HTERT RPE-1 (cell line): ENCODE results near the gene KCNJ15.

ENCODE experiments used
- in situ Hi-C: fragments of 300-500 bp; cut with MboI; formaldehyde crosslinking; loops from 4 replicates; pipeline ENCODE4 v1.14.3; 2020; ENCODE audit warnings: low sequenced_read_pairs

KCNJ15 gene

DNA sequence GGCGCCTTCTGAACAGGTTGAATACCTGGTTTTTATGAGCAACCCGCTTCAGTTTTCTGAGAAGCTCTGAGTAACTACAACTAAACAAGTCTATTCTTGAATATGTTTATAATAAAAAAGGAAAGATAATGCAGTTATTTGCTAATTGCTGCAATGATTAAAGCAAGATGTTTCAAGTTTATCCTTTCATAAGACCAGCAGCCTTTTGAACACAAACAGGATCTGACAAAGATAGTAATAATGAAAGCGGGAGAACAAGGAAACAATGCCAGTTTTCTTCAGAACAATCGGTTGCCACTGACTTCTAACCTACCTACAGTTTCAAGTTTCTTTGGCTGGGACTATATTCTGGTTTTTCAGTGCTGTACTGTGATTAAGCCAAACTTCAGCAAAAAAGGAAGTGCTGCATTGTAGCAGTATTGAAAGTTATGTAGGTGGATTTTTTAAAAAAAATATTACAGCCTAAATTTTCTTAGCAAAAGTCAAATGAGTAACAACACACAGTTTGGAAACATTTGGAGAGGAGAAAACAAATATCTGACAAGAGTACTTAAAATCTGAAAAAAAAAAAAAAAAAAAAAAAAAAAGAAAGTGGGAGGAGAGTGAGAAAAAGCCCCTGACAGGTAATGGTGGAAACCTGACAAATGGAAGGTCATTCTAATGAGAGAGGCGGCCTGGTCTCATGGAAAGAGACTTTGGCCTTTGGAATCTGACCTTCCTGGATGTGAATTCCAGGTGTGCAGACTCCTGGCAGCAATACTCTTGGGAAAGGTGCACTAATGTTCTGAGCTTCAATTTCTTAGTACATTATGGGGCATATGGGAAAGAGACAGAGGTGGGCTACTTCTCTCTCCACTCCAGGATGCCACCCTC is 11.4 kb downstream of the KCNJ15 start:
- in situ Hi-C loops, result no loop called here

DNA sequence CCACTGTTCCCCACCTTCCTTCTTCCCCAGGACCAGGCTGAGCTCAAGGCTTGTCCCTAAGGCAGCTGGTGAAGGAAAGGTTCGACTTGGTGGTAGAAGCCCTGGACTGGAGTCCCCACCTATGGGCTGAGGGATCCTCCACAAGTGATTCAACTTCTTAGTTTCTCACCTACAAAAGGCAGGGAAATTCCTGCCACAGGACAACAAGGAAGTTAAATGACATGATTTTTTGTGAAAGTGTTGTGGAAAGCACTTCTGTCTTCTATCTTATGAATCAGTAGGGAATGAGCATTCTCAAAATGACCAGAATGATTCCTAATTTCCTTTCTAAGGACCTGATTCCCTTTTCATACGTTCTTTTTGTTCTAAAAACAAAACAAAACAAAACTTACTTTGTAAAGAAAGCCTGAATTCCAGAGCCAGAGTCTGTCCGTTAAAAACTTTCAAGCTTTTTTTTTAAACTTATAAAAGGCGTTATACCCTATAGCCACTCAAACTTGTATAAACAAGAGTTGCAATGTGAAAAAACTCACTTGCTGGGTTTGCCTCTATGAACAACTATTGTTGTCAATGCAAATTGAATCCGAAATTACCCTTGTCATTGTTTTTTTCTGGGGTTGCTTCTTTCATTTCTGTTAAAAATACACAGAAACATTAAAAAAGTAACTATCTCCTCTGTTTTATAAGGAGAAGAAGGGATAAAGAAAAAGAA is 12.2 kb downstream of the KCNJ15 start:
- in situ Hi-C loops, result no loop called here

- in situ Hi-C loops, result no loop called here
Observed at GRCh38 chr21:38269576-38269936, 12.8 kb downstream of the KCNJ15 start.

DNA sequence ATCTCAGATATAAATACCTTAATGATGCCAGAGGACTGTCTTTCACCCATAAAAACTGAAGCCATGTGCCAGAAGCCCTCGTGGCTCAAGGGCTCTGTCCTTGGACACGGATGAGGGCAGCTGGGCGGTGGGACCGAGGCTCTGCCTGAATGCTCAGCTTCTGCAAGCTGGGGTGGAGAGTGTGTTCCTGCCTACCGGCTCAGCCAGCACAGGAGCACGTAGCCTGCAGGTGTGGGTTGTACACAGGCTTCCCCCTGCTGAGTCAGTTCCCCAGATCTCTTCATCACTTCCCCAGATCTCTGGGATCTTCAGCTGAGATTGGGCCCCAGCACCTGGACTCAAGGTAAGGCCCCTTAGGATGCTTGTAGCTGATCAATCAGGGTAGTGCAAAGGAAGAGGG is 15.4 kb downstream of the KCNJ15 start:
- in situ Hi-C loops, result no loop called here

DNA sequence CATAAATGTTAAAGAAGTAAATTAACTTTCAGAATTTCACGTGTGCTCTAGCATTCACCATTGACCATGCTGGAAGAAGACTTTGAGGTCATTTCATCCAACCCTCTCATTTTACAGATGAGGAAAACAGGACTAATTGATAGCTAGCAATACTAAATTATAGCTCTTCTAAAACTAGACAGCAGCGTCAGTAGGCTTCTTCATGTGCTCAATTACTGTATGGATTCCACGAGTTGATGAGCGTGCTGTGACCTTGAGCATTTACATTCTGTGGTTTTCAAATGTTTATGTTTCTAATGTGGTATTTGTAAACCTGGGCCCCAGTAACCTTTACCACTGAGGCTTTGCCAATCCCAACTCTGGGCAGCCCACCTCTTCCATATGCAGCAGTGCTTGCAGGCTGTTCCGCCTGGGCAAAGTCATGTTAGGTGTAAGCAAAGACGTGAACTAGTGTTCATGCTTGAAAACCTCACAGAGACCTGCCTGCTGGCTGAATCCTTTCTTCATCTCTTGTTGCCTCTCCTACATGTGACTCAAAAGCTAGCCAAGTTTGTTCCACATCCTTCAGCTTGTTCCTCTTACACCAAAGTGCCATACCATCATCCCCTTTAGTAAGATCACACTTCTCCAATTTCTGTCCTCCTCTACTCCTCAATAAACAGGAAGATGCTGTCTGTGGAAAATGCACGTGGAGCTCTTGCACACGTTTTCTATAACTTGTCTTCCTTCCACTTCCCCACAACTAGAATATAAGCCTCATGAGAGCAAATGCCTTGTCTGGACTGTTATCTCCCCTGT is 17.2 kb downstream of the KCNJ15 start:
- in situ Hi-C loops, result no loop called here

DNA sequence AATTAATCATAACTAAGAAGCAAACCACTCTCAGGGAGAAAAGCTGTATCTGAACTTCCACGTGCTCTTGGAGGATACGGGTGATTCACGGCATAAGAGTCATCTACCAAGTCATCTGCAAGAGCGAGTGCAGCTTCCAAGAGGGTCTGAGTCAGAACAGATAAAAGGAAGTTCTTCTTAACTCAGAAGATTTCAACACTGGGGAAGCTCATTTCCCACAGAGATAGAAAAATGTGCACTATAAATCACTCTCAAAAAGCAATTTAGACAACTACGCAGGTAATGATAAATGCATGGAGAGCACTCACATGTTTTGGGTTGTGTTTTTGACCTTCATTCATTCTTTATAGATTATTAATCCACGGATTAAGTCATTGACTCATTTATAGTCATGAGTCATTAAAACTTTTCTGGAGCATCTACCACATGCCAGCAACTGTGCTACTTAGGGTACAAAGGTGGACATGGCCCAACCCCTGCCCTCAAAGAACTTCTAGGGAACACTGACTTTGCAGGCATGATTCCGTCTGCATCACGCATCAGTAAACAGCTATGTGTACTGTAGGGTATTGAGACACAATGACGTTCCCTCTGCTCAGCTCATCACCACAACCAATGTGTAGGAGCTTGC is 20.8 kb downstream of the KCNJ15 start:
- in situ Hi-C loops, result no loop called here

DNA sequence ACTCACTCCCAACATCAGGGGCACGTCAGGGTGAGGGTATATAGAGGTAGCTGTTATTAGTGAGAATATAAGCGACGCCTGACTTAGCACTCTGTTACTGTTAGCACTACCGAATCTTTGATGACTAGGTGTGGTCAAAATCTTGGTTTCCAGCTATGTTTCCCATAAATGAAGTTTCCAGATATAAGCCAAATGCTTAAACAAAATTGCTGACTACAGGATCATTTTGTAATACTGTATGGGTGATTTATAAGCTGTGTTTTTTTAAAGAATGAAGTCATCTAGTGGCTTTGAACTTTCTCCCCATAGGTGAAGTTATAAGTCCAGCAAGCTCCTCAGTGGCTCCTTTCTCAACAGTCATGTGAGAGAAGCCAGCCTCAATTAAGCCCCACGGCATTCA is 23.7 kb downstream of the KCNJ15 start:
- in situ Hi-C loops, result no loop called here

- in situ Hi-C loops, result no loop called here
Observed at GRCh38 chr21:38280867-38281266, 24.1 kb downstream of the KCNJ15 start.

GRCh38 chr21:38282921-38283320 is 26.1 kb downstream of the KCNJ15 start:
- in situ Hi-C loops, result no loop called here

DNA sequence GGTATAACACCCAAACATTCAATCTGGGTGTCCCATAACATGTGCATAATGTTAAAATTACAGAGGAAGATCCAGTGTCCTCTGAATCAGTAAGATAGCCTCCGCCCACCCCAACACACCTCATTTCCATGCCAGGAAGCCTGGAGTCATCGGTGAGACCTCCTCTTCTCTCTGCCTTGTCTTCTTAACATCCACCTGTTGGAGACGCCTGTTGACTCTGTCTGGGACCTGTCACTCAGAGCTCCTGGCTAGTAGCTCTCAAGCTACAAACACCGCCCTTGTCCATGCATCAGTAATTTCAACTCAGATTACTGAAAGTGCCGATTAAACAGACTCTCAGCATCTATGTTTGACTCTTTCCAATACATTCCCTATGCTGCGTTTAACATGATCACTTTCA is 27.4 kb downstream of the KCNJ15 start:
- in situ Hi-C loops, result no loop called here

GRCh38 chr21:38286739-38287471 is 30.1 kb downstream of the KCNJ15 start:
- in situ Hi-C loops, result no loop called here

DNA sequence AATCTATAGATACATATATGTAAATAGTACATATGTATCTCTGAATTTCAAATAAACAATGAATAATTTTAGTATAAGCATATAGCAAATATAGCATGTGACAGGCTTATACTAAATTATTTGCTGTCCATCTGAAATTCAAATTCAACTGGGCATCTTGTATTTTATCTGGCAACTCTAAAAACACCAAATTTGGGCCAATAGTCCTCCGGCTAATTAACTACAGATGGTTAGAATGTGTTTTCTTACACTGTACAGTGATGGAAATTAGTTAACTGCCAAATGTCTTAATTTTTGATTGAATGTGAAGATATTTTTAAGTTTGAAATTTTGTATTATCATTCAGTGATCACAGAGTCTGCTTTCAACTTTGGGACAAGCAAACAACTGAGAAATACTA is 30.7 kb downstream of the KCNJ15 start:
- in situ Hi-C loops, result no loop called here

DNA sequence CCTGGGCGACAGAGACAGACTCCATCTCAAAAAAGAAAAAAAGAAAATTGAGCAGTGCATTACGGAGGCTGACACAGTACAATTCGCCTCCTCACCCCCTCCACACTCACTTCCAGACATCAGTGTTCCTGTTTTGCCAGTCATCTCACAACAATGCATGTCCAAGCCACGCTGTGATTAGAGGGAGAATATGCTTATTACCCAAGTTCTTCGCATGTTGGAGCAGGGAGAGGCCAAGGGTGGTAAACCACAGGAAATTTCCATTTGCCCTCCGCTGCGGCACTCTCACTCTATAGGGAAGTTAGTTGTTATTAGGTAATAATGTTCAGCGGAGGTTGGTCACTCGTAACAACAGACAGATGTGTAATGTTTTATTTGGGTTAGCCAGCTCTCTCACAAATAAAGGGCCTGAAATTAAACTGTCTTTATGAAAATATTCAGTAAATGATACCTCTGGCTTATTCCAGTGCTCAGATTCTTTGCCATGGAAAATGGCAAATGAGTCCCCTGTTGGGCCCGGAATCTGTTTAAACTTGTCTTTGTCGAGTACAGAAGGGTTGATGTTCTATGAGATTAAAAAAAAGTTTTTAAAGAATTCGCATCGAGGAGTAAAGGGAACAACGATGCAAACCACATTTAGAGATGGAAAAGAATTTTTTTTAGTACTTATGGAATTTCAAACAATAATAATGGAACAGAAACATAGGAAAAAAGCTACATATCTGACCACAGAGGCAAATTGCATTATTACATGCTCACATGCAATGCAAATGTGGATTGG is 33.1 kb downstream of the KCNJ15 start:
- in situ Hi-C loops, result no loop called here

DNA sequence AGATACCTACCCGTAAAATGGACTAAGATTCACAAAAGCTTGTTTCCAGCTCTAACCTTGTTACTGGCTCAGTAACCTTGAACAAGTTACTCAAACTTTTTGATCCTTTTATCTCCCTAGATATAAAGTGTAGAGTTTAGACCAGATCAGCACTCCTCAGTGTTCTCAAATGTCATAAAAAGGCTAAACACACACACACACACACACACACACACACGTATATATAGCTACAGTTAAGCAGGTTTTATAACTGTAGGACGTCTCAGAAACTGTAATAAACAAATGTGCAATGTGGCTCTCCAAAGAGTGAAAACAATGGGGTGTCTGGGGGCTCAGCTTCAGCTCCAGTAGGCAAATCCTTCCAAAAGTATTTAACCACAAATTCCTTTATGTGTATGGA is 34.0 kb downstream of the KCNJ15 start:
- in situ Hi-C loops, result no loop called here

DNA sequence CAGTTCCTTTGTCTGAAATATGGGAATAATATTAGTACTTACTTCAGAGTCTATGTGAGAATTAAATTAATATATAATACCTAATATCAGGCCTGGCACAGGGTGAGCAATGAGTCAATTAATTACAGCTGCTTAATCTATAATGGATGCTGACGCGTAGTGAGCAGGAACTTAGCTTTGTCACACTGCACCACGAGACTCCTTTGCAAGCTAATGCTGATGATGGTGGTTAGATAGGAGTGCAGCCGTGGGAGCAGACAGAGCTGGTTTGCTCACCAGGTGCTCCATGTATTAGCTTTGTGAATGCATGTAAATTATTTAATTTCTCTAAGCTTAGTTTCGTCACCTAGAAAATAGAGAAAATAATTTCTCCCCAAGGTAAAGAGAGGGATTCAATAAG is 35.1 kb downstream of the KCNJ15 start:
- in situ Hi-C loops, result no loop called here

DNA sequence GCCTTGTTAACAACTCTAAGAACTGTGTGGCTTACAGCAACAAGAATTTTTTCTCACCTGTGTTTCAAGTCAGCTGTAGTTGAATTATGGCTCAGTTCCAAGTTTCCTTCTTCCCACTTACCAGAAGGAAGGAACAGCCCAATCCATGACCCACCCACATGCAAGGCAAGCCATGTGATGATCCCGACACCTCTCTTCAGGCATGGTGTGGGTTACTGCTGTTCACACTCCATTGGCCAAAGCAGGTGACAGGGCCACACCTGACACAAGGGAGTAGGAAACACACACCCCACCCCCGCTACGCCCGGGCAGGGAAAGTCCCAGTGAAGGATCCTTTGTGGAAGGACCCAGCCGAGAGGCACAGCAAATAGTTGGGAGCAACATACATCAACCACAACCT is 36.3 kb downstream of the KCNJ15 start:
- in situ Hi-C loops, result no loop called here

DNA sequence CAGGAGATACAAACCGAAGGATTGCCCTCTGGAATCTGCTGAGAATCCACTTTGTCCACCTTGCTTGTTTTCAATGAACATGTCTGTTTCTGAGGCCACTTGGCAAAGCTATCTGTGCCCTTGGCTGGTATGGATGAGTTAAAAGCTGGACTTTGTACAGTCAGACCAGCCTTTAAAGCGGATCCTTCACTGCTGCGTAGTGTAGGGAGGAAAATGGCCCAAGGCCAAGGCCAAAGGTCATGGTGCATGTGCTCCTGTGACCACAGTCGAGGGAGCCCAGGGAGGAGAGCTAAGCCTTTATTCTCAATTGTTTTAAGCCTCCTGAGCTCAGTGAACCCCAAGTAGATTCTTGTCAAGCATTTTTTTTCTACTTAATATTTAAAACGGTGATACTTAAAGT is 37.0 kb downstream of the KCNJ15 start:
- in situ Hi-C loops, result no loop called here

GRCh38 chr21:38294609-38295008 is 37.8 kb downstream of the KCNJ15 start:
- in situ Hi-C loops, result no loop called here

- in situ Hi-C loops, result no loop called here
Observed at GRCh38 chr21:38295997-38296764, 39.4 kb downstream of the KCNJ15 start.
